Measurements from ENCODE around the gene NFASC. TPM values are rescaled to one million over a fixed set of nuclear protein-coding genes. Genes with fewer than 3 reads are reported as not detected.

NFASC gene
- total RNA-seq, 2 donors from 2014 or later = 4.4 to 7.6 TPM

DNA sequence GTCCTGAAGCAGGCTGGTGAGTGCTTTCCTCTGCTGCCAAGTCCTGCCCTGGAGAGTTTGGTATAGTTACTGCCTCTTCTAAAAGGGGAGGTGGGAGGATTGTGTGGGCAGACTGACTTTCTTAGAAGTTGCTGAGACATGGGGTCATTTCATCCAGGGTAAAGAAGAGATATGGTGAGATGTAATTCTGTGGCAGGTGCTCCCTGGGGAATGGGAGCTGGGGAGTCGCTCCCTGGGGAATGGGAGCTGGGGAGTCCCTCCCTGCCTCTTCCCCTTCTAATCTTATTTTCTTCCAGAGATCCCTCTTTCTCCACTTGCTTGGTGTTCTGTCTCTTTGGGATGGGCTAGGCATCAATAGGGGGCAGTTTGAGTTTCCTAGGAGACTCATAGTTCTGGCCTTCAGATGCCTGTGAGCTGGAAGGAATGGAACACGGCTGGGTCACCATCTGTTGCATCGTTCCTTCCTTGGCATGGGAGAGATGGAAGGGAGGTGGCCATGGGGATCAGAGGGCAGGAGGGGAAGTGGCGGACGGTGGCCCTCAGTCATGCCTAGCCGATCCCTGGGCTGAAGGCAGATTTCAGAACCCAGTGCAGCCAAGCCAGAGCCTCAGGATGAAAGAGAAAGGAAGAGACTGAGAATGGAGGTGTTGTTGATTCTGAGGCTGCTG, 59.0 kb downstream of the NFASC start:
- DNase-seq = no peak
- no peaks in the 10 kb centered on the region for H3K36me3 ChIP-seq (replicated peaks in 1 of 2; ENCODE audit: insufficient read depth in 1 of 2, low read depth in 2 of 2)
- intact Hi-C loops (cut with DNase I) = no loop called here
- TF ChIP-seq, protein P1, sequence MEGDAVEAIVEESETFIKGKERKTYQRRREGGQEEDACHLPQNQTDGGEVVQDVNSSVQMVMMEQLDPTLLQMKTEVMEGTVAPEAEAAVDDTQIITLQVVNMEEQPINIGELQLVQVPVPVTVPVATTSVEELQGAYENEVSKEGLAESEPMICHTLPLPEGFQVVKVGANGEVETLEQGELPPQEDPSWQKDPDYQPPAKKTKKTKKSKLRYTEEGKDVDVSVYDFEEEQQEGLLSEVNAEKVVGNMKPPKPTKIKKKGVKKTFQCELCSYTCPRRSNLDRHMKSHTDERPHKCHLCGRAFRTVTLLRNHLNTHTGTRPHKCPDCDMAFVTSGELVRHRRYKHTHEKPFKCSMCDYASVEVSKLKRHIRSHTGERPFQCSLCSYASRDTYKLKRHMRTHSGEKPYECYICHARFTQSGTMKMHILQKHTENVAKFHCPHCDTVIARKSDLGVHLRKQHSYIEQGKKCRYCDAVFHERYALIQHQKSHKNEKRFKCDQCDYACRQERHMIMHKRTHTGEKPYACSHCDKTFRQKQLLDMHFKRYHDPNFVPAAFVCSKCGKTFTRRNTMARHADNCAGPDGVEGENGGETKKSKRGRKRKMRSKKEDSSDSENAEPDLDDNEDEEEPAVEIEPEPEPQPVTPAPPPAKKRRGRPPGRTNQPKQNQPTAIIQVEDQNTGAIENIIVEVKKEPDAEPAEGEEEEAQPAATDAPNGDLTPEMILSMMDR (IDR thresholded peaks at IDR 0.05) = no peak
- no peak for TF ChIP-seq POLR2A (IDR thresholded peaks at IDR 0.05)
- peaks cover under 1% of the 10 kb centered on the region for H3K4me1 ChIP-seq
- H3K4me3 ChIP-seq = no peak overlapping the region
- no peaks in the 10 kb centered on the region for H3K27me3 ChIP-seq
- no peak overlapping the region for H3K27ac ChIP-seq
- ATAC-seq = no peak
- WGBS, 2 donors = 66 to 80% methylated on average over 6 of the region's 6 CpGs
- no peaks in the 10 kb centered on the region for H3K9me3 ChIP-seq

DNA sequence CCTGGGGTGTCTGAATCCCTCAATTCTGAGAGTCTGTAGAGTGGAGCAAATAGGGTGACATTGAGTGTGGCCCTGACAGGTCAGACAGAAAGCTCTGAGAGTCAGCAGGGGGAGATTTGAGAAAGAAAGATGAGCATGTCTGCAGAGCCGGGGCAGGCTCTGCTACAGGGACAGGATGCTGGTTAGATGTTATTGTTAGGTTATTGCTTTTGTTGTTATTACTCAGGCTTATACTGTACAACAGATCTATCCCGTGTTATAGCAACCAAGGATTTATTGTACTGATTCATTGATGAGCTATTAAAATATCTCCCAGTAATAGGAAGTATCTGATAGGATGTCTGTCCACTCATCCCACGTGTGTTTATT, 59.5 kb downstream of the NFASC start:
- Histone ChIP-seq H3K27ac (no peak overlapping the region), H3K4me3 (no peak overlapping the region), H3K9me3 (no peaks in the 10 kb centered on the region), H3K27me3 (no peaks in the 10 kb centered on the region), H3K4me1 (no peaks in the 10 kb centered on the region), H3K36me3 (replicated peaks in 1 of 2; ENCODE audit: insufficient read depth in 1 of 2, low read depth in 2 of 2) (no peaks in the 10 kb centered on the region)
- intact Hi-C loops (cut with DNase I) = no loop called here
- DNase-seq (no peak), ATAC-seq (no peak)
- TF ChIP-seq, protein P1 (IDR thresholded peaks at IDR 0.05) = no peak
- no peak for TF ChIP-seq POLR2A (IDR thresholded peaks at IDR 0.05)
- WGBS, 2 donors = 67 to 81% methylated on average over 3 of the region's 3 CpGs

DNA sequence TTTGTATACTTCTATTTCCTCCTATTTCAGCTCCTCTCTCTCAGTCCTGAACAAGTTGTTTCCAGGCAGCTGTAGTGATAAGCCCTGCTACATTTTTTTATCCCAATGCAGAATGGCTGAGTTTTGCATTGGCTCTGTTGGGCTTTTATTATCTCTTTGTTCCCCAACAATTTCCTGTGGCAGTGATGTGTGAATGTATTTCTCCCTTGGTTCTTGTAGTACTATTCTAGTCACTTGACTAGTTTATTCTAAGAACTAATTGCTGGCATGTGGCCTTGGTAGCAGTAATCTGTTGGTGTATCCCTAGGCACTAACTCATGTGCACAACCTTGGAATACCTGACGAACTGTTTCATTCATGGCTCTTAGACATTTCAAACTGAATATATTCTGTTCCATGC, 60.7 kb downstream of the NFASC start:
- intact Hi-C loops (cut with DNase I) = no loop called here
- TF ChIP-seq, protein P1 (IDR thresholded peaks at IDR 0.05) = no peak
- TF ChIP-seq POLR2A (IDR thresholded peaks at IDR 0.05) = no peak
- ATAC-seq (no peak), DNase-seq (no peak)
- Histone ChIP-seq H3K27me3 (no peaks in the 10 kb centered on the region), H3K4me3 (no peak overlapping the region), H3K4me1 (no peaks in the 10 kb centered on the region), H3K9me3 (no peaks in the 10 kb centered on the region), H3K36me3 (replicated peaks in 1 of 2; ENCODE audit: insufficient read depth in 1 of 2, low read depth in 2 of 2) (no peaks in the 10 kb centered on the region), H3K27ac (no peak overlapping the region)
- 44 to 50% methylated on average over 1 of the region's 1 CpG for WGBS, 2 donors

DNA sequence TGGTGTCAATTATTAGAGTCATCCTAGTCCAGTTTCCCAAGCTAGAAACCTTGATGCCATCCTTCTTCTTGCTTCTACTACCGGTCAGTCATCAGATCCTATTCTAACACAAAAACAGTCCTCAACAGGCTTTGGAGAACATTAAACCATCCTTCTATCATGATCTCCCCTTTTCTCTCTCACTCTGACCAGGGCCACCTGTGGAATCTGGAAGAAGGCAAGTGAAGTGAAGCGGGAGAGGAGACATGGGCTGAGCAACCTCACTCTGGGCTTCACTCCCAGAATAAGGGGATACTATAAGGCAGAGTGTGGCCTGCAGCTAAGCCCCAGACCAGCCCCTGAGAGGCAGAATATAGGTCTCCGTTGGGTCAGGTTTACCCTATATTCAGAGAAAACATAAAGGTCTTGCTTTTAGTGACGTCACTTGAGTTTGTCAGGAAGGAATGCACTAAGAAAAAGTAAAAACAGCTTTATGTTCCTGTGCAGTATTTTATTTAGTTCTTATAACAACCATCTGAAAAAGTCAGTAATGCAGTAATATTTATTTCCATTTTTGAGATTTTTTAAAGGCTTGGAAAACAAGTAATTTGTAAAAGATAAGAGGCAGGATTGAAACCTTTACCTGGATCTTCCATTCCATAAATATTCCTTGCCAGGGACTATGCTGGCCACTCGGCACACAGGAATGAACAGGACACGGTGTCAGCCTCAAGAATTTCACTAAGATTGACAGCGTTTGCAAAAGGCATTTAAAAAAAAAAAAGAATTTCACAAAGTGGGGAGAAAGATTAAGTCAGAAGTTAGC, 61.3 kb downstream of the NFASC start:
- H3K27me3 ChIP-seq = no peaks in the 10 kb centered on the region
- no peaks in the 10 kb centered on the region for H3K9me3 ChIP-seq
- ATAC-seq = no peak
- H3K4me1 ChIP-seq = no peaks in the 10 kb centered on the region
- no peaks in the 10 kb centered on the region for H3K36me3 ChIP-seq (replicated peaks in 1 of 2; ENCODE audit: insufficient read depth in 1 of 2, low read depth in 2 of 2)
- TF ChIP-seq, protein P1 (IDR thresholded peaks at IDR 0.05) = no peak
- TF ChIP-seq POLR2A (IDR thresholded peaks at IDR 0.05) = no peak
- no peak for DNase-seq
- H3K27ac ChIP-seq = no peak overlapping the region
- H3K4me3 ChIP-seq = no peak overlapping the region
- WGBS, 2 donors = 76 to 83% methylated on average over 7 of the region's 7 CpGs
- intact Hi-C loops (cut with DNase I) = no loop called here
